Lower lobe of right lung (tissue), 2 donors: ENCODE data around the gene VPS8. TPM values are rescaled to one million over a fixed set of nuclear protein-coding genes. Genes with fewer than 3 reads are reported as not detected.
A peak's percentile ranks its signal among the peaks of the same experiment; 100 is the strongest.

Source experiments
- ATAC-seq, 2 donors: fragments of 200-7000 bp; cut with Tn5 transposase; one replicate each; pipeline ENCODE4 v1.9.1; 2020 to 2022; ENCODE audit warnings: mild to moderate bottlenecking in 2 of 2, moderate library complexity in 2 of 2
- DNase-seq: peaks from one replicate; pipeline ENCODE4 v3.0.0-alpha.2; 2020
- H3K27ac ChIP-seq: fragments of 200-600 bp; one replicate; pipeline ENCODE4 v1.8.0; 2022
- H3K27me3 ChIP-seq: fragments of 200-600 bp; one replicate; pipeline ENCODE4 v1.8.0; 2022; ENCODE audit warnings: low read depth
- H3K36me3 ChIP-seq: fragments of 200-600 bp; one replicate; pipeline ENCODE4 v1.8.0; 2022; ENCODE audit warnings: mild to moderate bottlenecking
- H3K4me1 ChIP-seq: fragments of 200-600 bp; one replicate; pipeline ENCODE4 v1.8.0; 2022
- H3K4me3 ChIP-seq: fragments of 200-600 bp; one replicate; pipeline ENCODE4 v1.8.0; 2022; ENCODE audit warnings: mild to moderate bottlenecking
- H3K9me3 ChIP-seq: fragments of 200-600 bp; one replicate; pipeline ENCODE4 v1.8.0; 2022
- CTCF ChIP-seq: fragments of 200-600 bp; IDR thresholded peaks from one replicate; pipeline ENCODE4 v1.8.0; 2022; ENCODE audit warnings: antibody characterized with exemption, mild to moderate bottlenecking
- intact Hi-C: fragments of 100-400 bp; cut with DNase I; formaldehyde crosslinking; loops from one replicate; pipeline ENCODE4 v1.11.0; 2022
- total RNA-seq: library from RNA; stranded (reverse); fragmentation: NEBNext Ultra II Directional; extraction: Animal tissue kit (Norgen Biotek cat#: 25700); gene quantifications from one replicate; pipeline ENCODE4 v1.2.1, GENCODE V29; 2021
- donor health status: DM: no; HTN: yes; CAD: no; lungs with severe emphysema.

The VPS8 gene
- total RNA-seq, 1 donor from 2014 or later, result 84.7 TPM

GRCh38 chr3:184808021-184808420, 3.9 kb upstream of the VPS8 start:
- TF ChIP-seq CTCF, result no peak
- DNase-seq, result no peak

GRCh38 chr3:184810146-184810545, 1.8 kb upstream of the VPS8 start:
- Histone ChIP-seq H3K27ac (no peak overlapping the region), H3K4me1 (peaks cover 38% of the 10 kb centered on the region), H3K27me3 (no peaks in the 10 kb centered on the region), H3K4me3 (no peak overlapping the region), H3K36me3 (no peaks in the 10 kb centered on the region), H3K9me3 (no peaks in the 10 kb centered on the region)
- DNase-seq (no peak), ATAC-seq (no peak)
- TF ChIP-seq CTCF, result no peak
- intact Hi-C loops, result no loop called here

More at GRCh38 chr3:184808021-184808420, 3.9 kb upstream of the VPS8 start:
- Histone ChIP-seq H3K4me3 (no peak overlapping the region), H3K27me3 (no peaks in the 10 kb centered on the region), H3K9me3 (no peaks in the 10 kb centered on the region), H3K27ac (no peak overlapping the region), H3K36me3 (no peaks in the 10 kb centered on the region), H3K4me1 (peaks cover 33% of the 10 kb centered on the region)
- no peak for ATAC-seq
- intact Hi-C loops, result no loop called here

GRCh38 chr3:184811034-184811433, 932 bp upstream of the VPS8 start:
- H3K9me3 ChIP-seq, result no peaks in the 10 kb centered on the region
- H3K4me1 ChIP-seq, result peaks cover 29% of the 10 kb centered on the region
- no peak for TF ChIP-seq CTCF
- intact Hi-C loops, result no loop called here
- peaks cover 2% of the 10 kb centered on the region for H3K36me3 ChIP-seq
- no peak overlapping the region for H3K4me3 ChIP-seq
- no peak for ATAC-seq
- no peaks in the 10 kb centered on the region for H3K27me3 ChIP-seq
- no peak for DNase-seq
- no peak overlapping the region for H3K27ac ChIP-seq

GRCh38 chr3:184811663-184811998, 335 bp upstream of the VPS8 start:
- Histone ChIP-seq H3K4me3 (peak overlapping the region; percentile 92), H3K9me3 (no peaks in the 10 kb centered on the region), H3K4me1 (peaks cover 23% of the 10 kb centered on the region), H3K27me3 (no peaks in the 10 kb centered on the region), H3K36me3 (peaks cover 8% of the 10 kb centered on the region), H3K27ac (peak overlapping the region; percentile 86)
- DNase-seq (no peak), ATAC-seq (no peak)
- TF ChIP-seq CTCF, result no peak
- intact Hi-C loops, result no loop called here

GRCh38 chr3:184812662-184813042, 686 bp downstream of the VPS8 start:
- Histone ChIP-seq H3K36me3 (peaks cover 10% of the 10 kb centered on the region), H3K9me3 (no peaks in the 10 kb centered on the region), H3K4me3 (peak overlapping the region; percentile 92), H3K4me1 (peaks cover 23% of the 10 kb centered on the region), H3K27ac (peak overlapping the region; percentile 86), H3K27me3 (no peaks in the 10 kb centered on the region)
- intact Hi-C loops, result no loop called here
- no peak for TF ChIP-seq CTCF
- ATAC-seq (peak; percentile 50 to 56), DNase-seq (peak; percentile 60)

GRCh38 chr3:184813357-184813756, 1.4 kb downstream of the VPS8 start:
- H3K4me3 ChIP-seq, result peak overlapping the region; percentile 92
- no peak for ATAC-seq

More at GRCh38 chr3:184813357-184813756, 1.4 kb downstream of the VPS8 start:
- Histone ChIP-seq H3K27me3 (no peaks in the 10 kb centered on the region), H3K4me1 (peaks cover 23% of the 10 kb centered on the region), H3K36me3 (peaks cover 10% of the 10 kb centered on the region), H3K27ac (no peak overlapping the region), H3K9me3 (no peaks in the 10 kb centered on the region)
- no peak for TF ChIP-seq CTCF
- intact Hi-C loops, result no loop called here
- DNase-seq, result no peak
